ENCODE results near the gene NF2.

NF2 gene

DNA sequence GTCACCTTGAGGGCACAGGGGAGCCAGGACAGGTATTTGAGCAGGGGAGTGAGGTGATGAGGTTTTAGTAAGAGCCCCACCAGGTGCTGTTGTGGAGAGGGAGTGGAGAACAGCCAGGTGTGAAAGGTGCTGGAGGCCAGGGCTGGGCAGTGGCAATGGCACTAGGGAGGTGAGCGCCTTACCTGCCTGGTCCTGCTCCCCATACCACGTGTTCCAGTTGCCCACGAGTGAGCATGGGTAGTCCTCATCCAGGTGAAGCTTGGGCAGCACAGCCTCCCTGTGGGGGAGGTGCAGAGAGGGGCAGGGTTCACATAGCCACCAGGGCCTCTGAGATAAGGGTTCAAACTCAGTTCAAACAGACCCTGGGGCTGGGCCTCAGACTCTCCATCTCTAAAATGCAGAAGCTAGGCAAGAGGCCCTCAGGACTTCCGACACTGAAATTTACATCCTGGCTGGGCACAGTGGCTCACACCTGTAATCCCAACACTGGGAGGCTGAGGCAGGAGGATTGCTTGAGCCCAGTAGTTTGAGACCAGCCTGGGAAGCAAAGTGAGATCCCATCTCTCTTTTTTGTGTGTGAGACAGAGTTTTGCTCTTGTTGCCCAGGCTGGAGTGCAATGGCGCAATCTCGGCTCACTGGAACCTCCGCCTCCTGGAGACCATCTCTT is 34.3 kb upstream of the NF2 start:
- H3K4me3 ChIP-seq (ENCODE audit: control insufficient read depth, low read depth, low read length): no peak overlapping the region
- TF ChIP-seq, protein P1, sequence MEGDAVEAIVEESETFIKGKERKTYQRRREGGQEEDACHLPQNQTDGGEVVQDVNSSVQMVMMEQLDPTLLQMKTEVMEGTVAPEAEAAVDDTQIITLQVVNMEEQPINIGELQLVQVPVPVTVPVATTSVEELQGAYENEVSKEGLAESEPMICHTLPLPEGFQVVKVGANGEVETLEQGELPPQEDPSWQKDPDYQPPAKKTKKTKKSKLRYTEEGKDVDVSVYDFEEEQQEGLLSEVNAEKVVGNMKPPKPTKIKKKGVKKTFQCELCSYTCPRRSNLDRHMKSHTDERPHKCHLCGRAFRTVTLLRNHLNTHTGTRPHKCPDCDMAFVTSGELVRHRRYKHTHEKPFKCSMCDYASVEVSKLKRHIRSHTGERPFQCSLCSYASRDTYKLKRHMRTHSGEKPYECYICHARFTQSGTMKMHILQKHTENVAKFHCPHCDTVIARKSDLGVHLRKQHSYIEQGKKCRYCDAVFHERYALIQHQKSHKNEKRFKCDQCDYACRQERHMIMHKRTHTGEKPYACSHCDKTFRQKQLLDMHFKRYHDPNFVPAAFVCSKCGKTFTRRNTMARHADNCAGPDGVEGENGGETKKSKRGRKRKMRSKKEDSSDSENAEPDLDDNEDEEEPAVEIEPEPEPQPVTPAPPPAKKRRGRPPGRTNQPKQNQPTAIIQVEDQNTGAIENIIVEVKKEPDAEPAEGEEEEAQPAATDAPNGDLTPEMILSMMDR (IDR thresholded peaks at IDR 0.05; ENCODE audit: control insufficient read depth, insufficient read depth, low read depth, low read length, missing control alignments): no peak
- DNase-seq (ENCODE audit: low read depth): no peak

DNA sequence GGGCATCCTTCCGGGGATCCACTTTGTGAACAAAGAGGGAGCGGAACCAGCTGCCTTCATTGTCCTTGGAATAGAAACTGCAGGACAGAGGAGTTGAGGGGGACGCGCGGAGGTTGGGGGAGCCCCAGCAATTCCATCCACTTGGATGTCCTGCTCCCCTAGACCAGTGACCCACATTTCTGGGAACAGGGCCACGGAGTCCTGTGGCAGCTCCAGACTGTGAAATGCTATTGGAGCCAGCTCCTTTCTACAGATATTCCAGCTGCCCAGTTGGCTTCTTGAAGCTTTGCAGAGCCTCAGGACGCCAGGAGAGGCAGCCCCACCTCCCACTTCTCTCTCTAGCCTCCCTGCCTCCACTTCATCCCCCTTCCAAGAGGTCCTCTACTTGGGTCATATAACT is 33.0 kb upstream of the NF2 start:
- TF ChIP-seq, protein P1 (IDR thresholded peaks at IDR 0.05; ENCODE audit: control insufficient read depth, insufficient read depth, low read depth, low read length, missing control alignments): no peak
- DNase-seq (ENCODE audit: low read depth): no peak
- no peak overlapping the region for H3K4me3 ChIP-seq (ENCODE audit: control insufficient read depth, low read depth, low read length)

DNA sequence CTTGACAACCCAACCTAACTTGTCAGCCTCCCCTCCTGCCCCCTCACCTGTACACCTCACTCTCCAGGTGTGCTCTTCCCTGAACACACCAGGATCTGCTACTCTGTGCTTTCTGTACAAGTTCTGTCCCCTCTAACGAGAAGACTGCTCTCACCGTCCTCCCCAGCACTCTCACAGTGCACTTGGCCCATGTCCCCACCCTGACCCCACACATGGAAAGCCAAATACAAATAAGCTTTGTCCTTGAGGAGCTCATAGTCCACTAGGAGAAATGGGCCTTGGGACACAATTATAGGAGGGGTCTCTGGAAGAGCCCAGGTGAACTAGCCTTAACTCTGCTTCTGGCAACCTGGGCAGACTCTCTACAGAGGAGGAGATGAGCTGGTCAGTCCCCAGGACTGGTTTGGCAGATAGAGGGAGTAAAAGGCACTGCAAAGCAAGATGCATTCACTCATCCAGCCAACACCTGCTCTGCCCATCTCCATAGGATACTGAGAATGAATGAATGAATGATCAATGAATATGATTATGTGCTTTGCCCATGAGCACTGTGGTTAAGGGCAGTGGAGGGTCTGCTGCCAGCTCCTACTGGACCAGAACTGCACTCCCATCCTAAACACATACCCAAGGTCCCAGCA is 32.4 kb upstream of the NF2 start:
- H3K4me3 ChIP-seq (ENCODE audit: control insufficient read depth, low read depth, low read length): no peak overlapping the region
- TF ChIP-seq, protein P1 (IDR thresholded peaks at IDR 0.05; ENCODE audit: control insufficient read depth, insufficient read depth, low read depth, low read length, missing control alignments): no peak
- DNase-seq (ENCODE audit: low read depth): no peak

DNA sequence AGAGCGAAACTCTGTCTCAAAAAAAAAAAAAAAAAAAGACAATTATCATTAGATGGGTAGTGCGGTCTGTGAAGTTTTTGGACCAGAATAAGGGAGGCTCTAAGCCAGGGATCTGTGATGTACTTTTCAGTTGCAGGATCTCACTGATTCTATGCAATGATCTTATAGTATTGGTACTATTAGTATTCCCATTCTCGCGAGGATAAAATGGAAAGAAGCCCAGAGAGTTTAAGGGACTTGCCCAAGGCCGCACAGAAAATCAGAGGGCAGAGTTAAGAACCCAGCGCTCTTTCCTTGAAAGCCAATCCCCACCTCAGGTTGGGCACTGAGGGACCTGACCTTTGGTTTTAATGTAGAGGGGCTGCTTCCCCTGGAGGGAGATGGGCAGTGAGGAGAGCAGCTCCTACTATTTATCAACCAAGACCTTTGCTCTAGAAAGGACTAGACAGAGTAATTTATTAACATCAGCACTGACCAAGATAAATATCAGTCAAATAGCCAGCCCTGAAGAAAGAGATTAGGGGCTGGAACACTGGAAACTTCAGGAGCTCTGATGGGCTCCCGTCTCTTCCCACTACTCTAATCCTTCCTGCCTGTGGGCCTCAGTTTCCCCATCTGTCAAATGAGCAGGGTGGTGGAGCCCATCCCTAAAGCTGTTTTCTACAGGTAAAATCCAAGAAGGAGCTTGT is 28.5 kb upstream of the NF2 start:
- DNase-seq (ENCODE audit: low read depth): no peak
- no peak overlapping the region for H3K4me3 ChIP-seq (ENCODE audit: control insufficient read depth, low read depth, low read length)
- TF ChIP-seq, protein P1 (IDR thresholded peaks at IDR 0.05; ENCODE audit: control insufficient read depth, insufficient read depth, low read depth, low read length, missing control alignments): no peak

DNA sequence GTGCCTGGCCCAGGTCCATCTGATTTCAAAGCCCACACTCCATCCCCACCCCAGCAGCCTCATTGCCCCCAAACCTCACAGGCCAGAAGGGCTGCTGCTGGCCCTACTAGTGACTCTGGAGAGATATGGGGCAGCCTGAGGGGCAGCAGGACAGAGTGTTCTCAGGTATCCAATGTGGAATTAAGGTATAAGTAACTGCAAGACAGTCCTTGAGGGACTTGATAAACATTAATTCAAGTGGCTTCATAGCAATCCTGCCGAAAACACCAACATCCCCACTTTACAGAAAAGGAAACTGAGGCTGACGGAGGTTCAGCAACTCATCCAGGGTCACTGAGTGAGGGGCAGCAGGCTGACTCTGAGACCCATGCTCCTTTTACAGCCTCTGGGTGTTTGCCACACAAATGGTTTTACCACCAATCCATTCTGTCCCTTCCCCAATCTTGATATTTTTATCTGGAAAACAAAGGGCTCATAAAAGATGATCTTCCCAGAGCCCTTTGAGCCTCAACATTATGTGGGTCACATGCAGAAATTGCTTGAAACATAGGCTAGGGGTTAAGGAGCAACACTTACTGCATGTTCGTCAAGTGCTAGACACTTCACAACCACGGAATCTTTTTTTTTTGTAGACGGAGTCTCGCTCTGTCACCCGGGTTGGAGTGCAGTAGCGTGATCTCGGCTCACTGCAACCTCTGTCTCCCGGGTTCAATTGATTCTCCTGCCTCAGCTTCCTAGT is 24.8 kb upstream of the NF2 start:
- DNase-seq (ENCODE audit: low read depth): no peak
- H3K4me3 ChIP-seq (ENCODE audit: control insufficient read depth, low read depth, low read length): no peak overlapping the region
- TF ChIP-seq, protein P1 (IDR thresholded peaks at IDR 0.05; ENCODE audit: control insufficient read depth, insufficient read depth, low read depth, low read length, missing control alignments): no peak

DNA sequence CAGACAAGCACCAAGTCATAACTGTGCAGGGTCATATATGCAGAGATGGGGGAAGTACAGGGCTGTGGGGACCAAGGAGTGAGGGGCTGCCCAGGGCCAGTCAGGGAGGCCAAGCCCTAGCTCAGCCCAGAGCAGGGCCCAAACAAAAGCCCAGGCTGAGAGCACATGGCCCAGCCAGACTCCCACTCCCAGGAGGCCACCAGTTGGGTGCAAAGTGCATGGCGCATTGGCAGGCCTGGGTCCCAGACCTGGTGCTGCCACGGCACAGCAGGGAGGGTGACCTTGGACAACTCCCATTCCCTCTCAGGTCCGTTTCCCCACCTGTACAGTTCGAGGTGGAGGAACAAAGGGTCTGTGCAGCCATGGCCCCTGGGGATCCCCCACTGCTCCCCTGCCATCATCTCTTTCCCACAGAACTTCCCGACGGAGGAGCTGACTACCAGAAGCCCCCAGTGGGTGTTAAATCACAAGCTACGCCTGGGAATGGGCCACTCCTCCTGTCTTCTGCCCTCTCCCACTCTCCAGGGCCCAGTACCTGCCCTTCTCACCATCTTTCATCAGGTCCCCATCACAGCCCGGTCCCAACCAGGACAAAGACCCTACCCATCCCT is 23.1 kb upstream of the NF2 start:
- DNase-seq (ENCODE audit: low read depth): no peak

More for the DNA sequence above, 23.1 kb upstream of the NF2 start:
- H3K4me3 ChIP-seq (ENCODE audit: control insufficient read depth, low read depth, low read length): peak overlapping the region; percentile 67
- TF ChIP-seq, protein P1 (IDR thresholded peaks at IDR 0.05; ENCODE audit: control insufficient read depth, insufficient read depth, low read depth, low read length, missing control alignments): no peak

Measured in AG09309 (cell line).